ENCODE measurements around the gene COL9A3. TPM values are rescaled to one million over a fixed set of nuclear protein-coding genes. Genes with fewer than 3 reads are reported as not detected.
"Not testable (repeated sequence)": the region's sequence is repeated elsewhere in the genome, so short reads cannot be mapped to it uniquely, and the experiment has no call there.

Gene COL9A3
- total RNA-seq, 1 donor from 2014 or later, result 1.1 TPM

DNA sequence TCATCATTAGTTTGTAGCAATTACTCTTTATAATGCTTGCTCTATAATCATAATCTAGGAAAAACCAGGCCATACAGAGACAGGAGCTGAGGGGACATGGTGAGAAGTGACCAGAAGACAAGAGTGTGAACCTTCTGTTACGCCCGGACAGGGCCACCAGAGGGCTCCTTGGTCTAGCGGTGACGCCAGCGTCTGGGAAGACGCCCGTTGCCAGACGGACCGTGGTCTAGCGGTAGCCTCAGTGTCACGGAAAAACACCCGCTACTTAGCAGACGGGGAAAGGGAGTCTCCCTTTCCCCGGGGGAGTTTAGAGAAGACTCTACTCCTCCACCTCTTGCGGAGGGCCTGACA, 56.8 kb downstream of the COL9A3 start:
- intact Hi-C loops (cut with DNase I); H3K36me3 ChIP-seq; H3K4me3 ChIP-seq; H3K27me3 ChIP-seq; ATAC-seq; H3K27ac ChIP-seq; H3K9me3 ChIP-seq: not testable (repeated sequence)
- TF ChIP-seq, protein P1, sequence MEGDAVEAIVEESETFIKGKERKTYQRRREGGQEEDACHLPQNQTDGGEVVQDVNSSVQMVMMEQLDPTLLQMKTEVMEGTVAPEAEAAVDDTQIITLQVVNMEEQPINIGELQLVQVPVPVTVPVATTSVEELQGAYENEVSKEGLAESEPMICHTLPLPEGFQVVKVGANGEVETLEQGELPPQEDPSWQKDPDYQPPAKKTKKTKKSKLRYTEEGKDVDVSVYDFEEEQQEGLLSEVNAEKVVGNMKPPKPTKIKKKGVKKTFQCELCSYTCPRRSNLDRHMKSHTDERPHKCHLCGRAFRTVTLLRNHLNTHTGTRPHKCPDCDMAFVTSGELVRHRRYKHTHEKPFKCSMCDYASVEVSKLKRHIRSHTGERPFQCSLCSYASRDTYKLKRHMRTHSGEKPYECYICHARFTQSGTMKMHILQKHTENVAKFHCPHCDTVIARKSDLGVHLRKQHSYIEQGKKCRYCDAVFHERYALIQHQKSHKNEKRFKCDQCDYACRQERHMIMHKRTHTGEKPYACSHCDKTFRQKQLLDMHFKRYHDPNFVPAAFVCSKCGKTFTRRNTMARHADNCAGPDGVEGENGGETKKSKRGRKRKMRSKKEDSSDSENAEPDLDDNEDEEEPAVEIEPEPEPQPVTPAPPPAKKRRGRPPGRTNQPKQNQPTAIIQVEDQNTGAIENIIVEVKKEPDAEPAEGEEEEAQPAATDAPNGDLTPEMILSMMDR (IDR thresholded peaks at IDR 0.05), result peak; percentile 59
- peaks cover 19% of the 10 kb centered on the region for H3K4me1 ChIP-seq
- DNase-seq, result peak; percentile 82

DNA sequence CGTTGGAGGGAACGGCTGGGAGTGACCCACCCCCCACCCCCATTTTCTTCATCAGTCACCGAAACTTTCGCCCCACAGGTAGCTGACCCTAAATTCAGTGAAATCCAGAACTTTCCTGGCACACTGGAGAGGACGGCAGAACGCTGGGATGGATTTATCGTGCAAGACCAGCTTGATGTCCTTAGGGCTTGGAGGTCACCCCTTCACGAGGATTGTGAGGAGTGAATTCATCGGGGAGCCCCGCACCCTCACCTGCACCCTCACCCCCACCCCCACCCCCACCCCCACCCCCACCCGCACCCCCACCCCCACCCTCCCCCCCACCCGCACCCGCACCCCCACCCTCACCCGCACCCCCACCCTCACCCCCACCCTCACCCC, 58.1 kb downstream of the COL9A3 start:
- no peak overlapping the region for H3K4me3 ChIP-seq
- no peaks in the 10 kb centered on the region for H3K27me3 ChIP-seq
- H3K27ac ChIP-seq, result no peak overlapping the region
- peaks cover 1% of the 10 kb centered on the region for H3K36me3 ChIP-seq
- peaks cover 19% of the 10 kb centered on the region for H3K4me1 ChIP-seq
- DNase-seq (no peak), ATAC-seq (no peak)
- TF ChIP-seq, protein P1 (IDR thresholded peaks at IDR 0.05), result no peak
- H3K9me3 ChIP-seq, result no peaks in the 10 kb centered on the region
- intact Hi-C loops (cut with DNase I), result no loop called here

DNA sequence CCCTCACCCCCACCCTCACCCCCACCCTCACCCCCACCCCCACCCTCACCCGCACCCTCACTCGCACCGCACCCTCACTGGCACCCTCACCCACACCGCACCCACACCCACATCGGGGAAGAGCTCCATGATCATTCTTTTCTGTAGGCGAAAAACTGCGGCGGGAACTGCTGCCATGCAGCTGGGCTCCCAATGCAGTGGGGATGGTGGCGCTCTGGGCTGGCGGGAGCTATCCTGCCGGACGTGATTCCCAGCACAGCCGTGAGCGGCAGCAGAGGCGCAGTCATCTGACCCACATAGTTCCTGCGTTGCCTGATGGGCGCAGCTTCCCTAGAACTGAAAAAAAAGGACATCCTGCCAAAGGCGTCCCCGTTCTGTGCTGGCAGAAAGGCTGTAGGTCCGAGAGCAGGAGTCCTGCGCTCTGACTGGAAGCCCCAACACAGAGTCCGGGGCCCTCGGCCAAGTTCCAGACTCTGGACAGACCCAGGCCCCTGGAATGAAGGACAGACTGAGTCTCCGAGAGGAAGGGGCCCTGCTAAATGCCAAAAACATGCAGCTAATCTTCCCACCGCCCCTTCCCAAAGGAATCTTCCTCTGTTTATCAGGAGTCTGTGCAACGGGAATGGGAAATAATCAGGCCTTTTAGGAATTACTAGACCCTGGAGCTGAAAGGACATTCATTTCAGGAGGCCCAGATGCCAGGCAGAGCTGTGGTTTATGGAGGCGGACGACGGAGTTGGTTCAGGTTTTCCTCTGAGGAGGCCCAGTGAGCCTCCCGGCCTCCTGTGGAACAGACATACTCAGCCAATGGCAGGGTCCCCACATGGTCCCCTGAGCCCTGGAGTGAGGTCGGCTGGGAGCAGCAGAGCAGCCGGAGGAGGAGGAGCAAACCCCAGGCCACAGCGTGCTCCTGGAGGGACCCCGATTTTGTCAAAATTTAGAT, 58.8 kb downstream of the COL9A3 start:
- peak overlapping the region; percentile 77 for H3K27ac ChIP-seq
- no peak for DNase-seq
- peaks cover 9% of the 10 kb centered on the region for H3K36me3 ChIP-seq
- intact Hi-C loops (cut with DNase I), result no loop called here
- H3K27me3 ChIP-seq, result no peaks in the 10 kb centered on the region
- H3K9me3 ChIP-seq, result no peaks in the 10 kb centered on the region
- ATAC-seq, result peak; percentile 84
- TF ChIP-seq, protein P1 (IDR thresholded peaks at IDR 0.05), result peak; percentile 61
- H3K4me1 ChIP-seq, result peaks cover 19% of the 10 kb centered on the region
- H3K4me3 ChIP-seq, result peak overlapping the region; percentile 16

DNA sequence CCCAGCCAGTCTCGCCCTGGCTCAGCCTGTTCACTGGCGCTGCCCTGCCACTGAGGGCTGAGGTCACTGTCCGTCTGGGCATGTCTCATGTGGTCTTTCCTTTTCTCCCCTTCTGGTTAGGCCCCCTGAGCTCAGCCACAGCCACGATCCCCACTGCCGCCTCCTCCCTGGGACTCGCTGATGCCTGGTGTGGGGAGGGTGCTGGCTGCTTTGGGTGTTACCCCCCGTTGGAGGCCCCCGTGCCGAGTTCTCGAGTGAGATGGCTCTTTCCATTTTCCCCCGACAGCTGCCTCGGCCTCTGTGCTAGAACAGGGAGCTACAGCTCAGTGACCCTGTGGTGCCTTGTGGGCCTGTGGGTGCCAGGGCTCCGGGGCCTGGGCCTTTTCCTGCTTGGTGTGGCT, 59.7 kb downstream of the COL9A3 start:
- DNase-seq (no peak), ATAC-seq (no peak)

DNA sequence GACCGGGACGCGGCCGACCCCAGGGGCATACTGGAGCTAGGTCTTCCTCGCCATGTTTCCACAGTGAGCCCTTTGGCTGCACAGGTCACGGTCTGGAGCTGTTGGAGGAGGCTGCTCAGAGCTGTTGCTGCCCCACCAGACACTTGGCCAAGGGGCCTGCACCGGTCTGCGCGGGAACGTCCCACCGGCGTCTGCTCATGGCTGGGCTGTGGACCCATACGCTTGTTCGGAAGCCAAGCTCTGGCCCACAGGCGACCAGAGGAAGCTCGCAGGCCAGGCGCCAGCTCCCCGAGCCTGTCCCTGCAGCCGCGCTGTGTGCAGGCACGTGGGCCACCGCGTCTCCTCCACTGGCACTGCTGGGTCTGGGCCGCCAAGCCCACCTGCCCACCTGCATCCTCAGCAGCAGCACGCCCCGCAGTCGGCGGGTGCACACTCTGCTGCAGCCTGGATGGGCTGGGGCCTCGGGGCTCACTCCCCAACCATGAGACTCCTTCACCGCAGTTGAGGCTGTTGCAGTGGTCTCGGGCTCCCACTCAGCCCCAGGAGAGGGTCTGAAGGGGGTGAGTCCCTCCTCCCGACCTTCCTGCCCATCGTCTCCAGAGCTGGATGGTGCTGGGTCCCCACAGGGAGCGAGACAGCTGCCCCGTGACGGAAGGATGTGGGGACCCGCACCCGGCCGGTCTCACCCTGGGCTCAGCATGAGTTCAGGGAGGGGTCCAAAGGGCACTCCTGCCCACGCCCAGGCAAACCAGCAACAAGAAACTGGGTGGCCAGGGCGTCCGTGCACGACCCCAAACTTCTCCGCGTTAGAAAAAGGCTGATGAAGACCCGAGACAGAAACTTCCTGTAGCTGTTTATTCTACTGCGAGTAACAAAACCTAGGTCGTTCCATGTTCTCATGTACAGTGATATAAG, 60.3 kb downstream of the COL9A3 start:
- peak overlapping the region; percentile 77 for H3K27ac ChIP-seq
- peaks cover 19% of the 10 kb centered on the region for H3K4me1 ChIP-seq
- H3K36me3 ChIP-seq, result peaks cover 22% of the 10 kb centered on the region
- H3K27me3 ChIP-seq, result no peaks in the 10 kb centered on the region
- H3K4me3 ChIP-seq, result no peak overlapping the region
- intact Hi-C loops (cut with DNase I), result no loop called here
- no peak for DNase-seq
- TF ChIP-seq, protein P1 (IDR thresholded peaks at IDR 0.05), result no peak
- H3K9me3 ChIP-seq, result no peaks in the 10 kb centered on the region
- peak; percentile 66 for ATAC-seq

More for the DNA sequence above, 59.7 kb downstream of the COL9A3 start:
- no peaks in the 10 kb centered on the region for H3K9me3 ChIP-seq
- TF ChIP-seq, protein P1 (IDR thresholded peaks at IDR 0.05), result no peak
- peak overlapping the region; percentile 77 for H3K27ac ChIP-seq
- H3K36me3 ChIP-seq, result peaks cover 17% of the 10 kb centered on the region
- no peak overlapping the region for H3K4me3 ChIP-seq
- intact Hi-C loops (cut with DNase I), result no loop called here
- peaks cover 19% of the 10 kb centered on the region for H3K4me1 ChIP-seq
- H3K27me3 ChIP-seq, result no peaks in the 10 kb centered on the region
